C4-2B (cell line): Measurements from ENCODE around the gene TBC1D22A.

ENCODE experiments used
- H3K27ac ChIP-seq: fragments of 450-650 bp; 2 replicates; pipeline ENCODE4 v1.5.1; 2017
- ZFX ChIP-seq: fragments of 450-650 bp; IDR thresholded peaks from 2 replicates; pipeline ENCODE4 v1.6.1; 2017
- TF ChIP-seq, protein P1 (sequence below): fragments of 450-650 bp; conservative IDR thresholded peaks from 2 replicates; pipeline ENCODE4 v1.5.1; 2017; ENCODE audit warnings: mild to moderate bottlenecking

Gene TBC1D22A

DNA sequence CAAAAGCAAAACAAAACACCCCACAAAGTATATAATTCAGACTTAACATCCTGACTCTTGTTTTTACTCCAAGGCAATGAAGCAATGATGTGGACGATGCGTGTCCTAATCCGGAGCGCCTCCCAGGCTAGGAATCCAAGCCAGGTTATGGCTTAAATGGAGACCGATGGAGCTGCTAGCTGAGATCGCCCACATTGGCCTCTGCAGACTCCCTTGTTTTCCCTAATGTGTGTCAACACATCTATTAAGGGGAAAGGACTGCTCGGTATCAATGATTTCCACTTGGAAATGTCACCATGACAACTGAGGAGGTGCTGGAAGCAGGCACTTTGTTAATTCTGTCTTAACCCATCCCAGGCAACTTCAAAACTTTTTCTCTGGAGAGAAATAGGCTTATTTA is 311.7 kb downstream of the TBC1D22A start:
- TF ChIP-seq ZFX: no peak
- TF ChIP-seq, protein P1, sequence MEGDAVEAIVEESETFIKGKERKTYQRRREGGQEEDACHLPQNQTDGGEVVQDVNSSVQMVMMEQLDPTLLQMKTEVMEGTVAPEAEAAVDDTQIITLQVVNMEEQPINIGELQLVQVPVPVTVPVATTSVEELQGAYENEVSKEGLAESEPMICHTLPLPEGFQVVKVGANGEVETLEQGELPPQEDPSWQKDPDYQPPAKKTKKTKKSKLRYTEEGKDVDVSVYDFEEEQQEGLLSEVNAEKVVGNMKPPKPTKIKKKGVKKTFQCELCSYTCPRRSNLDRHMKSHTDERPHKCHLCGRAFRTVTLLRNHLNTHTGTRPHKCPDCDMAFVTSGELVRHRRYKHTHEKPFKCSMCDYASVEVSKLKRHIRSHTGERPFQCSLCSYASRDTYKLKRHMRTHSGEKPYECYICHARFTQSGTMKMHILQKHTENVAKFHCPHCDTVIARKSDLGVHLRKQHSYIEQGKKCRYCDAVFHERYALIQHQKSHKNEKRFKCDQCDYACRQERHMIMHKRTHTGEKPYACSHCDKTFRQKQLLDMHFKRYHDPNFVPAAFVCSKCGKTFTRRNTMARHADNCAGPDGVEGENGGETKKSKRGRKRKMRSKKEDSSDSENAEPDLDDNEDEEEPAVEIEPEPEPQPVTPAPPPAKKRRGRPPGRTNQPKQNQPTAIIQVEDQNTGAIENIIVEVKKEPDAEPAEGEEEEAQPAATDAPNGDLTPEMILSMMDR: no peak

DNA sequence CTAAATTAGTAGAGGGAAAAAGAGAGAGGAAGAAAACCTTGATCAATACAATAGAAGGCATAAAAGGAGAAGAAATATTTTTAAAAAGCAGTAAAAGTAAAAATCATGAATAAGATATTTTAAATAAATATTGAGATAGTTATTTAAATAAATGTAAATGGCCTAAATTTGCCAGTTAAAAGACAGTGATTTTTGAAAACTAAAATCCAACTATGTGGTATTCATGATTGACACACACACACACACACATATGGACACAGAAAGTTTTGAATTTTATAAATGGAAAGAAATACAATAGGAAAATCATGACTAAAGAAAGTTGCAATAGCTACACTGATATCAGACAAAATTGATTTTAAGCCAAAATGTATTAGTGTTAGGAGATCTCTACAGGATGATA is 313.1 kb downstream of the TBC1D22A start:
- H3K27ac ChIP-seq: no peak overlapping the region
- TF ChIP-seq, protein P1: no peak
- no peak for TF ChIP-seq ZFX

More for the DNA sequence above, 311.7 kb downstream of the TBC1D22A start:
- H3K27ac ChIP-seq: no peak overlapping the region

GRCh38 chr22:47076758-47077157 is 314.3 kb downstream of the TBC1D22A start:
- TF ChIP-seq, protein P1: no peak
- no peak for TF ChIP-seq ZFX
- no peak overlapping the region for H3K27ac ChIP-seq

DNA sequence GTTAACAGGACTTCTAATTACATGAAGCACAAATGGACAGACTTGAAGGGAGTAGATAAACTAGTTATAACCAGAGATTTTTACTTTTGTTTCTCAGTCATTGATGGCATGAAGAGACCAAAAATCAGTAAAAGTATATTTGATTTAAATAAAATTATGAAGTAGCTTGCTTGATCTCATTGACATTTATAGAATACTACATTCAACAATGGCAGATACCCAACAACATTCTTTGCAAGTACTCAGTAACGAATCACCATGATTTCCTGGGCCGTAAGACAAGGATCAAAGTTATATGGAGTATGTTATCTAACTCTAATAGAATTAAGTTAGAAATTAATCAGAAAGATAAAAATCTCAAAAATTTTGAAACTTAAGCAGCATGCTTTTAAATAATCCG is 317.6 kb downstream of the TBC1D22A start:
- no peak for TF ChIP-seq ZFX
- TF ChIP-seq, protein P1: no peak

GRCh38 chr22:47082505-47082904 is 320.1 kb downstream of the TBC1D22A start:
- TF ChIP-seq, protein P1: no peak
- no peak for TF ChIP-seq ZFX
- H3K27ac ChIP-seq: no peak overlapping the region

More for the DNA sequence above, 317.6 kb downstream of the TBC1D22A start:
- no peak overlapping the region for H3K27ac ChIP-seq

DNA sequence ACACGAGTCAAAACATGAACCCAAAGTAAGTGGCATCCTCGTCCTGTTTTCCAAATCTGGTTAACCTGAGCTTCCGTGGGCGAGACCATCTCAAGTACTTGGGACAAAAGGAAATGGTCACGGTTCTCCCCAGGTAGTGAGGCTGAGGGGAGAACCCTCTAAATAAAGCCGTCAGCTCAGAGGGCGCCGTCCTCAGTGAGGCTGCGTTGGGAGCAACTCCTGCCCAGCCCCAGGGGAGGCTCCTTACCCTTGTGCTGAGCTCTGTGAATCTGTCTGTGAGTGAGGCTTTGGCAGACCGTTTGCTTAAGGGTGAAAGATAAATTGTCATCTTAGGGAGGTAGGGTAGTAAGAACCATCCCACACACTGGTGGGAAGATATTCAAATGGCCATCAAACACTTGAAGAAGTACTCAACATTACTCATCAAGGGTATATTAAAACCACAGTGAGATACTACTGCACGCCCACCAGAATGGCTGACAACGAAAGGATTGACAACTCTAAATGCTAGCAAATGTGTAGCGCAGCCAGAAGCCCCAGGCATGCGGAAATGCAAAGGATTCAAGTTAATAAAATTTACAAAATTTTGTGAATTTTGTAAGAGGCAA is 321.0 kb downstream of the TBC1D22A start:
- TF ChIP-seq, protein P1: no peak
- no peak for TF ChIP-seq ZFX
- H3K27ac ChIP-seq: no peak overlapping the region

- H3K27ac ChIP-seq: no peak overlapping the region
- TF ChIP-seq, protein P1: no peak
- no peak for TF ChIP-seq ZFX
Observed at GRCh38 chr22:47084226-47084625, 321.8 kb downstream of the TBC1D22A start.
